Endothelial cell of umbilical vein (primary cell): ENCODE measurements around the gene CD300H. TPM values are rescaled to one million over a fixed set of nuclear protein-coding genes. Genes with fewer than 3 reads are reported as not detected.

Source experiments
- BruUV-seq: library from RNA; stranded (reverse); fragments of 400-500 nt; replicated peaks from 2 replicates; lab custom pipeline; 2021; lab: Mats Ljungman, UMichigan
- CTCF ChIA-PET: fragments of 300-600, 350-600 bp; sonication (Branson Sonifier 250); formaldehyde crosslinking; loops from one replicate; lab custom pipeline; 2021; ENCODE audit warnings: antibody characterized with exemption, inconsistent platforms; lab: Charles Lee
- POLR2A ChIA-PET: fragments of 300-600, 350-600 bp; sonication (Branson Sonifier 250); formaldehyde crosslinking; loops from one replicate; lab custom pipeline; 2021; ENCODE audit warnings: antibody characterized with exemption, inconsistent platforms; lab: Charles Lee
- DNase-seq: peaks from one replicate; pipeline ENCODE4 v3.0.0-alpha.2; 2011; ENCODE audit warnings: low read depth, low spot score
- FAIRE-seq: peaks from 2 replicates; lab custom pipeline; 2011; peaks lifted over from hg19 to GRCh38; lab: Jason Lieb, UNC
- H2AFZ ChIP-seq: 2 replicates; pipeline ENCODE4 v1.6.0; 2012; ENCODE audit warnings: low read depth, low read length, control low read depth, inconsistent platforms
- H3K27ac ChIP-seq: 2 replicates; pipeline ENCODE4 v1.5.1; 2011; ENCODE audit warnings: low read depth, mild to moderate bottlenecking, control low read depth, low read length, moderate library complexity; ENCODE audit not compliant: insufficient read depth
- H3K27me3 ChIP-seq, 2 experiments: 2 replicates each; pipeline versions ENCODE4 v1.6.0 to v1.6.1; 2011; ENCODE audit warnings: low read length in 2 of 2, mixed read lengths in 1 of 2; ENCODE audit not compliant: control insufficient read depth in 2 of 2, insufficient read depth in 2 of 2
- H3K36me3 ChIP-seq, 2 experiments: 2 replicates in 1 of 2; 3 replicates in 1 of 2; pipeline ENCODE4 v1.5.1; 2011; ENCODE audit warnings: low read length in 2 of 2, mild to moderate bottlenecking in 1 of 2, moderate library complexity in 1 of 2; ENCODE audit not compliant: control insufficient read depth in 2 of 2, insufficient read depth in 2 of 2; ENCODE audit errors: extremely low read depth in 1 of 2
- H3K4me1 ChIP-seq: 3 replicates; pipeline ENCODE4 v1.5.1; 2011; ENCODE audit warnings: mild to moderate bottlenecking, low read length; ENCODE audit not compliant: control insufficient read depth, insufficient read depth; ENCODE audit errors: extremely low read depth
- H3K4me2 ChIP-seq: 2 replicates; pipeline ENCODE4 v1.6.1; 2011; ENCODE audit warnings: low read length, control low read depth, mixed read lengths; ENCODE audit not compliant: insufficient read depth
- H3K4me3 ChIP-seq, 3 experiments: fragments of 200-600 bp in 1 of 3; sonication (generic), shearing (Covaris generic) in 1 of 3; replicated peaks in 1 of 3; 2 replicates each; pipeline ENCODE4 v1.5.1; 2011 to 2016; ENCODE audit warnings: control low read depth in 3 of 3, low read length in 3 of 3, mild to moderate bottlenecking in 2 of 3, inconsistent platforms in 1 of 3, low read depth in 1 of 3, moderate library complexity in 1 of 3; ENCODE audit not compliant: insufficient read depth in 1 of 3
- H3K79me2 ChIP-seq: 2 replicates; pipeline ENCODE4 v1.6.0; 2012; ENCODE audit warnings: low read length, inconsistent platforms; ENCODE audit not compliant: control insufficient read depth, insufficient read depth
- H3K9ac ChIP-seq: replicated peaks from 2 replicates; pipeline ENCODE3; 2011; ENCODE audit warnings: low read length, control low read depth; ENCODE audit not compliant: insufficient read depth; ENCODE audit errors: extremely low read depth
- H3K9me1 ChIP-seq: replicated peaks from 3 replicates; pipeline ENCODE4 v1.6.0; 2011; ENCODE audit warnings: mild to moderate bottlenecking, low read length; ENCODE audit not compliant: control insufficient read depth, insufficient read depth; ENCODE audit errors: extremely low read depth
- H3K9me3 ChIP-seq: replicated peaks from 2 replicates; pipeline ENCODE4 v1.5.1; 2012; ENCODE audit warnings: low read length, inconsistent platforms; ENCODE audit not compliant: control insufficient read depth, insufficient read depth
- H4K20me1 ChIP-seq: replicated peaks from 2 replicates; pipeline ENCODE3; 2011; ENCODE audit warnings: mild to moderate bottlenecking, low read length; ENCODE audit not compliant: control insufficient read depth, insufficient read depth; ENCODE audit errors: extremely low read depth
- CTCF ChIP-seq, 2 donors: IDR thresholded peaks; 1 replicate in 1 of 2; 2 replicates in 1 of 2; pipeline ENCODE4 v1.5.1; 2011; ENCODE audit warnings: low read length in 2 of 2, mild to moderate bottlenecking in 2 of 2, moderate library complexity in 2 of 2, control low read depth in 1 of 2, inconsistent platforms in 1 of 2, low read depth in 1 of 2; ENCODE audit not compliant: insufficient read depth in 1 of 2; ENCODE audit errors: extremely low read depth in 1 of 2
- EZH2 ChIP-seq: IDR thresholded peaks from 2 replicates; pipeline ENCODE4 v1.6.1; 2012; ENCODE audit warnings: borderline replicate concordance, low read depth, mild to moderate bottlenecking, moderate library complexity, low read length, inconsistent platforms; ENCODE audit not compliant: severe bottlenecking
- FOS ChIP-seq: IDR thresholded peaks from 2 replicates; pipeline ENCODE4 v1.6.1; 2011; ENCODE audit warnings: mild to moderate bottlenecking, low read length, moderate library complexity, borderline replicate concordance; ENCODE audit not compliant: insufficient read depth
- GATA2 ChIP-seq: IDR thresholded peaks from 2 replicates; pipeline ENCODE4 v1.7.0; 2011; ENCODE audit warnings: low read depth, mild to moderate bottlenecking, moderate library complexity, mixed read lengths, low read length; ENCODE audit not compliant: insufficient read length, insufficient read depth
- JUN ChIP-seq: IDR thresholded peaks from 2 replicates; pipeline ENCODE4 v1.6.1; 2011; ENCODE audit warnings: borderline replicate concordance, low read depth; ENCODE audit not compliant: insufficient read length, insufficient read depth
- MAX ChIP-seq: IDR thresholded peaks from 2 replicates; pipeline ENCODE4 v1.6.1; 2011; ENCODE audit not compliant: insufficient read depth, insufficient read length
- MYC ChIP-seq: IDR thresholded peaks from one replicate; pipeline ENCODE4 v1.6.1; 2011; ENCODE audit warnings: mild to moderate bottlenecking, low read depth, low read length
- POLR2A ChIP-seq: IDR thresholded peaks from 2 replicates; pipeline ENCODE4 v1.6.1; 2012; ENCODE audit warnings: low read depth, mild to moderate bottlenecking, control low read depth, low read length
- POLR2AphosphoS5 ChIP-seq: IDR thresholded peaks from 2 replicates; pipeline ENCODE4 v1.6.1; 2012; ENCODE audit warnings: low read depth, mild to moderate bottlenecking, control low read depth, low read length, moderate library complexity; ENCODE audit not compliant: insufficient read depth
- dilution Hi-C: fragments of 300-500 bp; cut with MboI; formaldehyde crosslinking; loops from one replicate; pipeline ENCODE4 v1.15.0; 2019; ENCODE audit warnings: low sequenced_read_pairs; ENCODE audit not compliant: extremely low pct_ligation_motif_present
- intact Hi-C: fragments of 100-400 bp; cut with micrococcal nuclease; formaldehyde crosslinking; loops from one replicate; pipeline ENCODE4 v1.10.0; 2022
- polyA plus RNA-seq, 4 experiments: library from polyadenylated mRNA; depleted of rRNA in 3 of 4; stranded (reverse) in 3 of 4; unstranded in 1 of 4; fragments of >200 nt; gene quantifications; 2 replicates each; pipeline versions ENCODE4 v1.2.1 to v1.2.3, GENCODE V29; 2011 to 2012; ENCODE audit warnings: missing spikeins in 1 of 4
- total RNA-seq: library from RNA; stranded (reverse); gene quantifications from 2 replicates; pipeline ENCODE4 v1.2.3, GENCODE V29; 2021

Gene CD300H
- total and polyA plus RNA-seq, 2 donors (not counting 3 experiments of a cell fraction or from before 2014, with no cell fraction given): not detected

- Histone ChIP-seq H3K36me3 (no peaks in the 10 kb centered on the region), H2AFZ (no peak overlapping the region), H3K4me3 (no peak overlapping the region), H4K20me1 (no peaks in the 10 kb centered on the region), H3K9me3 (no peaks in the 10 kb centered on the region), H3K79me2 (no peaks in the 10 kb centered on the region), H3K4me1 (no peaks in the 10 kb centered on the region), H3K27ac (no peak overlapping the region), H3K4me2 (no peak overlapping the region), H3K9me1 (no peaks in the 10 kb centered on the region), H3K9ac (no peak overlapping the region), H3K27me3 (no peaks in the 10 kb centered on the region)
- no TSS peak for BruUV-seq
- no peak for TF ChIP-seq MAX
- no peak for TF ChIP-seq MYC
- no peak for TF ChIP-seq POLR2A
- no peak for TF ChIP-seq JUN
- no peak for DNase-seq
- no peak for FAIRE-seq
- CTCF ChIA-PET: no interaction called here
- intact Hi-C loops: no loop called here
- POLR2A ChIA-PET: no interaction called here
- dilution Hi-C loops: no loop called here
Measured at GRCh38 chr17:74555427-74555940, 11.8 kb downstream of the CD300H start.

- dilution Hi-C loops: no loop called here
- no peaks in the 10 kb centered on the region for H3K79me2 ChIP-seq
- no peaks in the 10 kb centered on the region for H3K9me1 ChIP-seq
- no peaks in the 10 kb centered on the region for H4K20me1 ChIP-seq
- POLR2A ChIA-PET: no interaction called here
- no peak overlapping the region for H3K4me3 ChIP-seq
- no peak for DNase-seq
- no peak overlapping the region for H3K27ac ChIP-seq
- TF ChIP-seq MAX (no peak), EZH2 (no peak), CTCF (IDR thresholded peaks at IDR 0.05; ENCODE audit: extremely low read depth in 1 of 2, insufficient read depth in 1 of 2, low read depth in 1 of 2, low read length in 2 of 2) (no peak), JUN (no peak), POLR2A (no peak), FOS (no peak), MYC (no peak), POLR2AphosphoS5 (no peak), GATA2 (no peak)
- no peak overlapping the region for H3K4me2 ChIP-seq
- intact Hi-C loops: no loop called here
- no peaks in the 10 kb centered on the region for H3K27me3 ChIP-seq
- no TSS peak for BruUV-seq
- H3K9me3 ChIP-seq: no peaks in the 10 kb centered on the region
- no peak for FAIRE-seq
- no peak overlapping the region for H3K9ac ChIP-seq
- H3K4me1 ChIP-seq: no peaks in the 10 kb centered on the region
- H3K36me3 ChIP-seq: no peaks in the 10 kb centered on the region
- CTCF ChIA-PET: no interaction called here
- H2AFZ ChIP-seq: no peak overlapping the region
Measured at GRCh38 chr17:74554909-74555308, 12.4 kb downstream of the CD300H start.
